ENCODE measurements around the gene SIRPA. TPM values are rescaled to one million over a fixed set of nuclear protein-coding genes. Genes with fewer than 3 reads are reported as not detected.

Gene SIRPA
- total RNA-seq, 1 experiment from 2014 or later, result 8.9 TPM

- POLR2A ChIA-PET, result no interaction called here
- CTCF ChIA-PET, result no interaction called here
Observed at GRCh38 chr20:1917786-1918185, 22.6 kb downstream of the SIRPA start.

GRCh38 chr20:1918491-1919165 is 23.4 kb downstream of the SIRPA start:
- Mint-ChIP-seq H3K27ac (no peak overlapping the region), H3K4me3 (no peak overlapping the region), H3K4me1 (peaks cover 27% of the 10 kb centered on the region), H3K27me3 (ENCODE audit: low read depth) (no peaks in the 10 kb centered on the region; the same call in 1 of the 2 replicates), H3K9me3 (no peaks in the 10 kb centered on the region), H3K36me3 (peaks cover 13% of the 10 kb centered on the region)
- ChIA-PET POLR2A (no interaction called here), CTCF (interaction anchor here (0.5 to 1.4 kb wide), 3 partner anchors 37 to 254 kb away, joined by 3 to 6 read pairs (median 3); no protein-coding TSS in a partner anchor)
- ATAC-seq (no peak), DNase-seq (ENCODE audit: low spot score) (no peak)
- TF ChIP-seq ATF2 (CRISPR knock-in tag; IDR thresholded peaks at IDR 0.05; ENCODE audit: borderline replicate concordance, low read depth), result no peak
- TF ChIP-seq NR1H2 (CRISPR knock-in tag; IDR thresholded peaks at IDR 0.05), result no peak
- TF ChIP-seq FOXP4 (CRISPR knock-in tag; IDR thresholded peaks at IDR 0.05), result no peak
- no peak for TF ChIP-seq TEAD1 (CRISPR knock-in tag; IDR thresholded peaks at IDR 0.05)

More at GRCh38 chr20:1917786-1918185, 22.6 kb downstream of the SIRPA start:
- no peak overlapping the region for H3K27ac Mint-ChIP-seq
- no peaks in the 10 kb centered on the region for H3K9me3 Mint-ChIP-seq
- peaks cover 26% of the 10 kb centered on the region for H3K4me1 Mint-ChIP-seq
- H3K36me3 Mint-ChIP-seq, result peaks cover 5% of the 10 kb centered on the region
- ATAC-seq, result no peak
- TF ChIP-seq GRHL2 (CRISPR knock-in tag; IDR thresholded peaks at IDR 0.05; ENCODE audit: insufficient replicate concordance, severe bottlenecking), result no peak
- no peak for DNase-seq (ENCODE audit: low spot score)
- H3K27me3 Mint-ChIP-seq (ENCODE audit: low read depth), result no peaks in the 10 kb centered on the region; the same call in 1 of the 2 replicates
- no peak overlapping the region for H3K4me3 Mint-ChIP-seq

- H3K27ac Mint-ChIP-seq, result no peak overlapping the region; the same call in 1 of the 2 replicates
- POLR2A ChIA-PET, result no interaction called here
- TF ChIP-seq ZNF281 (CRISPR knock-in tag; IDR thresholded peaks at IDR 0.05), result no peak
- H3K4me3 Mint-ChIP-seq, result no peak overlapping the region
- no peaks in the 10 kb centered on the region for H3K9me3 Mint-ChIP-seq
- no peaks in the 10 kb centered on the region; the same call in 1 of the 2 replicates for H3K27me3 Mint-ChIP-seq (ENCODE audit: low read depth)
- H3K36me3 Mint-ChIP-seq, result peaks cover 13% of the 10 kb centered on the region
- CTCF ChIA-PET, result interaction anchor here (1.1 to 1.5 kb wide), 2 partner anchors 12 to 143 kb away, joined by 3 to 5 read pairs; no protein-coding TSS in a partner anchor
- ATAC-seq (no peak), DNase-seq (ENCODE audit: low spot score) (no peak)
- H3K4me1 Mint-ChIP-seq, result peaks cover 27% of the 10 kb centered on the region
Observed at GRCh38 chr20:1920252-1920651, 25.0 kb downstream of the SIRPA start.

GRCh38 chr20:1920826-1921225 is 25.6 kb downstream of the SIRPA start:
- H3K27me3 Mint-ChIP-seq (ENCODE audit: low read depth), result no peaks in the 10 kb centered on the region; the same call in 1 of the 2 replicates
- no peaks in the 10 kb centered on the region for H3K9me3 Mint-ChIP-seq
- no peak for DNase-seq (ENCODE audit: low spot score)
- peaks cover 13% of the 10 kb centered on the region for H3K36me3 Mint-ChIP-seq
- CTCF ChIA-PET, result interaction anchor here (1.1 to 1.5 kb wide), 2 partner anchors 11 to 144 kb away, joined by 3 to 5 read pairs; no protein-coding TSS in a partner anchor
- no peak for ATAC-seq
- H3K4me3 Mint-ChIP-seq, result no peak overlapping the region
- no peak overlapping the region; the same call in 1 of the 2 replicates for H3K27ac Mint-ChIP-seq
- peaks cover 27% of the 10 kb centered on the region for H3K4me1 Mint-ChIP-seq
- POLR2A ChIA-PET, result no interaction called here
- no peak for TF ChIP-seq SMAD3 (CRISPR knock-in tag; IDR thresholded peaks at IDR 0.05; ENCODE audit: borderline replicate concordance)
- TF ChIP-seq TEAD4 (CRISPR knock-in tag; IDR thresholded peaks at IDR 0.05), result no peak
- TF ChIP-seq NR3C1 (CRISPR knock-in tag; conservative IDR thresholded peaks at IDR 0.05; ENCODE audit: low read depth), result no peak
- no peak for TF ChIP-seq ESRRA (CRISPR knock-in tag; IDR thresholded peaks at IDR 0.05; ENCODE audit: borderline replicate concordance)
- TF ChIP-seq USF1 (CRISPR knock-in tag; IDR thresholded peaks at IDR 0.05), result no peak
- no peak for TF ChIP-seq KAT7 (CRISPR knock-in tag; IDR thresholded peaks at IDR 0.05; ENCODE audit: borderline replicate concordance)
- TF ChIP-seq CTCF (IDR thresholded peaks at IDR 0.05), result no peak
- no peak for TF ChIP-seq RELA (CRISPR knock-in tag; IDR thresholded peaks at IDR 0.05; ENCODE audit: borderline replicate concordance)
- no peak for TF ChIP-seq OVOL2 (CRISPR knock-in tag; IDR thresholded peaks at IDR 0.05; ENCODE audit: borderline replicate concordance)
- no peak for TF ChIP-seq E2F5 (CRISPR knock-in tag; IDR thresholded peaks at IDR 0.05)
- TF ChIP-seq NFYB (CRISPR knock-in tag; conservative IDR thresholded peaks at IDR 0.05; ENCODE audit: low read depth), result no peak
- no peak for TF ChIP-seq CREM (CRISPR knock-in tag; IDR thresholded peaks at IDR 0.05)
